ENCODE data around the gene INO80. TPM values are rescaled to one million over a fixed set of nuclear protein-coding genes. Genes with fewer than 3 reads are reported as not detected.
"Not testable (repeated sequence)": the region's sequence is repeated elsewhere in the genome, so short reads cannot be mapped to it uniquely, and the experiment has no call there.

INO80 gene, protein sequence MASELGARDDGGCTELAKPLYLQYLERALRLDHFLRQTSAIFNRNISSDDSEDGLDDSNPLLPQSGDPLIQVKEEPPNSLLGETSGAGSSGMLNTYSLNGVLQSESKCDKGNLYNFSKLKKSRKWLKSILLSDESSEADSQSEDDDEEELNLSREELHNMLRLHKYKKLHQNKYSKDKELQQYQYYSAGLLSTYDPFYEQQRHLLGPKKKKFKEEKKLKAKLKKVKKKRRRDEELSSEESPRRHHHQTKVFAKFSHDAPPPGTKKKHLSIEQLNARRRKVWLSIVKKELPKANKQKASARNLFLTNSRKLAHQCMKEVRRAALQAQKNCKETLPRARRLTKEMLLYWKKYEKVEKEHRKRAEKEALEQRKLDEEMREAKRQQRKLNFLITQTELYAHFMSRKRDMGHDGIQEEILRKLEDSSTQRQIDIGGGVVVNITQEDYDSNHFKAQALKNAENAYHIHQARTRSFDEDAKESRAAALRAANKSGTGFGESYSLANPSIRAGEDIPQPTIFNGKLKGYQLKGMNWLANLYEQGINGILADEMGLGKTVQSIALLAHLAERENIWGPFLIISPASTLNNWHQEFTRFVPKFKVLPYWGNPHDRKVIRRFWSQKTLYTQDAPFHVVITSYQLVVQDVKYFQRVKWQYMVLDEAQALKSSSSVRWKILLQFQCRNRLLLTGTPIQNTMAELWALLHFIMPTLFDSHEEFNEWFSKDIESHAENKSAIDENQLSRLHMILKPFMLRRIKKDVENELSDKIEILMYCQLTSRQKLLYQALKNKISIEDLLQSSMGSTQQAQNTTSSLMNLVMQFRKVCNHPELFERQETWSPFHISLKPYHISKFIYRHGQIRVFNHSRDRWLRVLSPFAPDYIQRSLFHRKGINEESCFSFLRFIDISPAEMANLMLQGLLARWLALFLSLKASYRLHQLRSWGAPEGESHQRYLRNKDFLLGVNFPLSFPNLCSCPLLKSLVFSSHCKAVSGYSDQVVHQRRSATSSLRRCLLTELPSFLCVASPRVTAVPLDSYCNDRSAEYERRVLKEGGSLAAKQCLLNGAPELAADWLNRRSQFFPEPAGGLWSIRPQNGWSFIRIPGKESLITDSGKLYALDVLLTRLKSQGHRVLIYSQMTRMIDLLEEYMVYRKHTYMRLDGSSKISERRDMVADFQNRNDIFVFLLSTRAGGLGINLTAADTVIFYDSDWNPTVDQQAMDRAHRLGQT (N-terminal part only)
- 7.4 TPM for polyA plus RNA-seq

DNA sequence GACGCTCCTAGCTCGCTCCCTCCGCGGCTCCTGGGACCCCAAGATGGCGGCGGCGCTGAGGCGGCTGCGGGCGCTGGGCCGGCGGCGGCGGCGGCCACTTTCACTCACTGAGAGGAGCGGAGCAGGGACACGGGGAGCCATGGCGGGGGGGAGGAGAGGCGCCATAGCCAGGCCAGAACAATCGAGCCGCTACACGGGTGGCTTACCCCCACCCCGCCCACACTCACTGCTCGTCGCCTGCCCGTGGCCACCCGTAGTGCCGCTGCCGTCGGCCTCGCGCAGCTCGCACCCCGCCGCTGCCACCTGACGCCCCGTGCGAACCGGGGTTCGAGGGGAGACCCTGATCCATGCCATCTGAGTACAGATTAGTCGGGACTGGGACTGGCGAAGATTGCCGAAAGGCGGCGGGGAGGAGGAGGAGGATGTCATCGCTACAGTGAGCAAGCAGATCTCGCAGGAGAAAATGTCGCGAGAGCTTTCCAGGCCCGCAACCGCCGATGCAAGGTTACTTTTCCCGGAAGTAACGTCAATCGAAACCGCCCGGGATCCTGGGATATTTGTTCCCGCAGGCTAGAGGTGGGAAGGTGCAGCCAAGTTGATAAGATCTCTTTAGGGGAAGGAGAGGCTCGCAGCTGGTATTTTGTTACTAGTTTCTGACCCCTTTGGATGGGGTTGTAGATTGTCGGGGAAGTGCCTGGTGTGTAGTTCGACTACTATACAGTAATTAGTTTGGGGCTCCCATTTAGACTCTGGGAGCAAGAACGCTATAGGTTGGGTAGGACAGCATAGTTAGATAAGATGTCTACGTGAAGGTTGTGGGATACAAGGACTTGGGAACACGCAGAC, at the start of gene INO80:
Gene INO80, minus strand, starts transcription at position 165 of the 846 bp plus-strand sequence. CDS start 19,970 bp downstream, outside the sequence.
- Mint-ChIP-seq H3K9me3 (no peaks in the 10 kb centered on the region), H3K36me3 (no peaks in the 10 kb centered on the region), H3K4me3 (peak within 1 kb of the TSS; percentile 96 to 98 (median 96)), H3K27ac (peak within 1 kb of the TSS; percentile 97 to 100 (median 98)), H3K27me3 (no peaks in the 10 kb centered on the region), H3K4me1 (peaks cover 13 to 21% (median 17%) of the 10 kb centered on the region in 3 donors)

DNA sequence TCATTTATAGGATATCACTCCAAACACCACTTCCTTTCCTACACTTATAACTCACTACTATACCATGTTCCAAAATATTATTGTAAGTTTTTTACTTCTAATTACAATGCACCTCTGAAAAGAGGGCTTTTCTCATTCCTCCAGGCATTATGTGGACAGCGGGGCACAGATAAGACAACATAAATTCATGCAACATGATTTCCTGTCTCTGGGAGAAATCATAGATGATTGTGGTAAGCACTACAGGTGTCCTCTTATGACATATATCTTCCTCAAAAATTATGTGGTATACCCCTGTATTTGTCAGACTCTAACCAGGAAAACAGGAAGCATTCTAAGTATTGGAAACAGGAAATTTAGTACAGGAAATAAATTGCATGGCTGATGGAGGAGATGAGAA, 45.7 kb upstream of the INO80 start:
- Mint-ChIP-seq H3K27ac (no peak overlapping the region), H3K36me3 (peaks cover 2% of the 10 kb centered on the region), H3K9me3 (no peaks in the 10 kb centered on the region), H3K4me3 (no peak overlapping the region), H3K4me1 (peaks cover 0 to 1% (median 0%) of the 10 kb centered on the region in 3 donors), H3K27me3 (no peaks in the 10 kb centered on the region)

- H3K27me3 Mint-ChIP-seq, result no peaks in the 10 kb centered on the region
- no peaks in the 10 kb centered on the region for H3K9me3 Mint-ChIP-seq
- H3K27ac Mint-ChIP-seq, result no peak overlapping the region
- peaks cover 2% of the 10 kb centered on the region for H3K36me3 Mint-ChIP-seq
- H3K4me3 Mint-ChIP-seq, result no peak overlapping the region
- peaks cover 0 to 1% (median 0%) of the 10 kb centered on the region in 3 donors for H3K4me1 Mint-ChIP-seq
Observed at GRCh38 chr15:41161336-41161735, 45.3 kb upstream of the INO80 start.

- Mint-ChIP-seq H3K27me3 (peaks cover under 1% of the 10 kb centered on the region), H3K4me3 (no peak overlapping the region), H3K36me3 (no peaks in the 10 kb centered on the region), H3K4me1 (peaks cover 0 to 1% (median 0%) of the 10 kb centered on the region in 3 donors), H3K27ac (no peak overlapping the region), H3K9me3 (no peaks in the 10 kb centered on the region)
Observed at GRCh38 chr15:41160639-41161315, 44.7 kb upstream of the INO80 start.

DNA sequence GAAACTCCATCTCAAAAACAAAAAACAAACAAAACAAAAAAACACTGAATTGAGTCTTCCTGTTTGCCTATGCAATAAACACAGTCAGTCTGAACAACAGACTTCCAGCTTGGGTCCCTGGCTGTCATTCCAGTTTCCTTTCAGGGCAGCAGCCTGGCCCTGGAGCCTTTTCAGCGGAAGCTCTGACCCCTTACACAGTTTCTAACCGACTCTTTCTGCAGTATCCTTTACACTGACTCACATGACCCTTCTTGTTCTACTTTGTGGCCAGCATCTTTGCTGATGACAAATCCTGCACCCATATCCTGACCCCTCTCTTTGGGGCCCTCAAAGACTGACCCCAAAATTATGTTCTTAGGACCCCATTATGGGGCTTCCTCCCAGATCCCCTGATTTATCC, 38.3 kb upstream of the INO80 start:
- H3K27me3 Mint-ChIP-seq, result peaks cover 4% of the 10 kb centered on the region
- H3K4me3 Mint-ChIP-seq, result no peak overlapping the region
- H3K9me3 Mint-ChIP-seq, result no peaks in the 10 kb centered on the region
- no peaks in the 10 kb centered on the region for H3K4me1 Mint-ChIP-seq
- no peak overlapping the region for H3K27ac Mint-ChIP-seq
- no peaks in the 10 kb centered on the region for H3K36me3 Mint-ChIP-seq

GRCh38 chr15:41153733-41154132, 37.7 kb upstream of the INO80 start:
- Mint-ChIP-seq H3K36me3 (no peaks in the 10 kb centered on the region), H3K4me3 (no peak overlapping the region), H3K4me1 (no peaks in the 10 kb centered on the region), H3K27ac (no peak overlapping the region), H3K27me3 (peaks cover 4% of the 10 kb centered on the region), H3K9me3 (no peaks in the 10 kb centered on the region)

GRCh38 chr15:41151451-41152005, 35.4 kb upstream of the INO80 start:
- Mint-ChIP-seq H3K27me3 (peaks cover 4% of the 10 kb centered on the region), H3K9me3 (no peaks in the 10 kb centered on the region), H3K4me1 (no peaks in the 10 kb centered on the region), H3K4me3 (no peak overlapping the region), H3K36me3 (no peaks in the 10 kb centered on the region), H3K27ac (no peak overlapping the region)

- Mint-ChIP-seq H3K27me3 (peaks cover 2% of the 10 kb centered on the region), H3K36me3 (no peaks in the 10 kb centered on the region), H3K4me3 (no peak overlapping the region), H3K9me3 (no peaks in the 10 kb centered on the region), H3K27ac (no peak overlapping the region), H3K4me1 (no peaks in the 10 kb centered on the region)
Observed at GRCh38 chr15:41150279-41150678, 34.2 kb upstream of the INO80 start.

DNA sequence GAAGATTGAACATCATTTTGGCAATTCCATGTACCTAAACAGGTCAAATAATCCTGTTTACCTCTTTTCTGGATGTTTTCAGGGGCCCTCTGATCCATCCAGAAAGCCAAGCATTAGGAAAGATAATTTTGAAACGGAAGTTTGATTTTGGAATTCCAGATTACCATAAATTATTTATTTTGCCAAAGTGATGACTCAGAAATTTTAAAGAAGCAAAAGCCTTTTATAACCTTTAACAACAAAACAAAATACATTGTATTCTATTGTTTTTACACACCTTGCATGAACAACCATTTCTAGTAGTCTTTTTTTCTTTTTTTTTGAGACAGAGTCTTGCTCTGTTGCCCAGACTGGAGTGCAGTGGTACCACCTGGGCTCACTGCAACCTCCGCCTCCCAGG, 32.0 kb upstream of the INO80 start:
- Mint-ChIP-seq H3K36me3 (no peaks in the 10 kb centered on the region), H3K9me3 (no peaks in the 10 kb centered on the region), H3K4me1 (no peaks in the 10 kb centered on the region), H3K27me3 (no peaks in the 10 kb centered on the region), H3K4me3 (no peak overlapping the region), H3K27ac (no peak overlapping the region)

DNA sequence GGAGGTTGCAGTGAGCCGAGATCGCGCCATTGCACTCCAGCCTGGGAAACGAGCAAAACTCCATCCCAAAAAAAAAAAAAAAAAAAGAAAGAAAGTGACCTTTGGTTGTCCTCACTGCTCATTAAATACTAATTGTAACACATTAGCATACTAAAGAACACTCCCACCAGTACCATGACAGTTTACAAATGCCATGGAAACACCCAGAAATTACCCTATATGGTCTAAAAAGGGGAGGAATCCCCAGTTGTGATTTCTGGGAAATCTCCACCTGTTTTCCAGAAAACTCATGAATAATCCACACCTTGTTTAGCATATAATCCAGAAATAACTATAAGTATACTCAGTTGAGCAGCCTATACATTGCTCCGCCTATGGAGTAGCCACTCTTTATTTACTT, 23.5 kb upstream of the INO80 start:
- H3K4me1 Mint-ChIP-seq, result no peaks in the 10 kb centered on the region
- no peaks in the 10 kb centered on the region for H3K27me3 Mint-ChIP-seq
- no peaks in the 10 kb centered on the region for H3K36me3 Mint-ChIP-seq
- no peaks in the 10 kb centered on the region for H3K9me3 Mint-ChIP-seq
- no peak overlapping the region for H3K27ac Mint-ChIP-seq
- no peak overlapping the region for H3K4me3 Mint-ChIP-seq

- not testable (repeated sequence) for H3K36me3 Mint-ChIP-seq, H3K27ac Mint-ChIP-seq, H3K4me1 Mint-ChIP-seq, H3K4me3 Mint-ChIP-seq, H3K9me3 Mint-ChIP-seq, H3K27me3 Mint-ChIP-seq
Observed at GRCh38 chr15:41139112-41139511, 23.0 kb upstream of the INO80 start.

DNA sequence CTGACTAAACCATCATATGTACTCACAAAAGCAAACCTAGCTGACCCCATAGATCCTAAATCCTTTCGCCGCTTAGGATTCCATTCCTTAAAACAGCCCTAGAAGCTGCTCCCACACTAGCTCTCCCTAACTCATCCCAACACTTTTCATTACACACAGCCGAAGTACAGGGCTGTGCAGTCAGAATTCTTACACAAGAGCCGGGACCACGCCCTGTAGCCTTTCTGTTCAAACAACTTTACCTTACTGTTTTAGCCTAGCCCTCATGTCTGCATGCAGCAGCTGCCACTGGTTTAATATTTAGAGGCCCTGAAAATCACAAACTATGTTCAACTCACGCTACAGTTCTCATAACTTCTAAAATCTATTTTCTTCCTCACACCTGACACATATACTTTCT, 19.5 kb upstream of the INO80 start:
- not testable (repeated sequence) for H3K9me3 Mint-ChIP-seq, H3K27ac Mint-ChIP-seq, H3K4me1 Mint-ChIP-seq, H3K36me3 Mint-ChIP-seq, H3K4me3 Mint-ChIP-seq
- H3K27me3 Mint-ChIP-seq, result peaks cover 14% of the 10 kb centered on the region

DNA sequence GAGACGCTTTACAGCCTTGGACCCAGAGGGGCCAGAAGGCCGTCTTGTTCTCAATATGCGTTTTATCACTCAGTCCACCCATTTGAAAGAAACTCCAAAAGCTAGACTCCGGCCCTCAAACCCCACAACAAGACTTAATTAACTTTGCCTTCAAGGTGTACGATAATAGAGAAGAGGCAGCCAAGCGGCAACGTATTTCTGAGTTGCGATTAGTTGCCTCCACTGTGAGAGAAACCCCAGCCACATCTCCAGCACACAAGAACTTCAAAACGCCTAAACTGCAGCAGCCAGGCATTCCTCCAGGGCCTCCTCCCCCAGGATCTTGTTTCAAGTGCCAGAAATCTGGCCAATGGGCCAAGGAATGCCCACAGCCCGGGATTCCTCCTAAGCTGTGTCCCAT, 17.4 kb upstream of the INO80 start:
- no peaks in the 10 kb centered on the region for H3K36me3 Mint-ChIP-seq
- H3K4me3 Mint-ChIP-seq, result no peak overlapping the region
- H3K4me1 Mint-ChIP-seq, result no peaks in the 10 kb centered on the region
- H3K27me3 Mint-ChIP-seq, result peaks cover 14% of the 10 kb centered on the region
- H3K27ac Mint-ChIP-seq, result no peak overlapping the region
- peaks cover 0 to 8% (median 0%) of the 10 kb centered on the region in 3 donors for H3K9me3 Mint-ChIP-seq

DNA sequence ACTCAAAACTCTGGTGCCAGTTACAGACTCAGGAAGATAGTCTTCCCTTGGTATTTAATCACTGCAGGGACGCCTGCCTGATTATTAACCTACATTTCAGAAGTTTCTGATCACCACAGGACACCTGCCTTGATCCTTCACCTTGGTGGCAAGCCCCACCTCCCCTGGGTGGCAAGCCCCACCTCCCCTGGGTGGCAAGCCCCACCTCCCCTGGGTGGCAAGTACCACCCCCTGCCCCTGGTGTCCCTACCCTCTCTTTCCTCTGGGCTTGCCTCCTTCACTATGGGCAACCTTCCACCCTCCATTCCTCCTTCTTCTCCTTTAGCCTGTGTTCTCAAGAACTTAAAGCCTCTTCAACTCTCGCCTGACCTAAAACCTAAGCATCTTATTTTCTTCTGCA, 16.0 kb upstream of the INO80 start:
- not testable (repeated sequence) for H3K27ac Mint-ChIP-seq, H3K4me3 Mint-ChIP-seq, H3K36me3 Mint-ChIP-seq, H3K4me1 Mint-ChIP-seq, H3K9me3 Mint-ChIP-seq
- H3K27me3 Mint-ChIP-seq, result peaks cover 14% of the 10 kb centered on the region
